GM12878 (cell line): Measurements from ENCODE around the gene STARD8. TPM values are rescaled to one million over a fixed set of nuclear protein-coding genes. Genes with fewer than 3 reads are reported as not detected.

Experiments used
- ATAC-seq: fragments of 200-7000 bp; cut with Tn5 transposase; 3 replicates; pipeline ENCODE4 v1.9.1; 2020; ENCODE audit warnings: mild to moderate bottlenecking, moderate library complexity
- BruUV-seq: library from RNA; stranded (reverse); fragments of 400-500 nt; replicated peaks from 2 replicates; lab custom pipeline; 2021; lab: Mats Ljungman, UMichigan
- CTCF ChIA-PET: fragments of 300-600 bp; sonication (Branson Sonifier 250); formaldehyde crosslinking; extraction: SDS; loops from one replicate; lab custom pipeline; 2021; ENCODE audit warnings: inconsistent platforms; lab: Yijun Ruan, JAX
- POLR2A ChIA-PET: fragments of 350-600 bp; formaldehyde crosslinking; extraction: SDS; loops from one replicate; lab custom pipeline; 2021; ENCODE audit warnings: inconsistent platforms; lab: Charles Lee
- RAD21 ChIA-PET: fragments of 300-600 bp; sonication (Branson Sonifier 250); formaldehyde crosslinking; loops from one replicate; lab custom pipeline; 2023; ENCODE audit warnings: antibody characterized with exemption; ENCODE audit not compliant: unreplicated experiment; lab: Charles Lee
- SMC1A ChIA-PET: fragments of 300-600 bp; sonication (Branson Sonifier 250); formaldehyde crosslinking; loops from one replicate; lab custom pipeline; 2023; ENCODE audit not compliant: unreplicated experiment, uncharacterized antibody; lab: Charles Lee
- DNase-seq: peaks from one replicate; pipeline ENCODE4 v3.0.0-alpha.2; 2011; ENCODE audit warnings: low read depth, low spot score
- FAIRE-seq: peaks from 3 replicates; lab custom pipeline; 2011; peaks lifted over from hg19 to GRCh38; lab: Jason Lieb, UNC
- H2AFZ ChIP-seq: 2 replicates; pipeline ENCODE4 v1.6.0; 2011; ENCODE audit warnings: low read depth, low read length, control low read depth; ENCODE audit not compliant: control insufficient read depth
- H3K27ac ChIP-seq: 2 replicates; pipeline ENCODE4 v1.5.1; 2011; ENCODE audit warnings: control low read depth; ENCODE audit not compliant: control insufficient read depth, insufficient read depth
- H3K27me3 ChIP-seq, 2 experiments: replicated peaks in 1 of 2; 2 replicates each; pipeline versions ENCODE4 v1.6.0 to v1.6.1; 2011; ENCODE audit warnings: low read length in 1 of 2; ENCODE audit not compliant: control insufficient read depth in 2 of 2, insufficient read depth in 2 of 2
- H3K36me3 ChIP-seq, 2 experiments: 2 replicates each; pipeline ENCODE4 v1.5.1; 2011; ENCODE audit warnings: low read length in 1 of 2; ENCODE audit not compliant: control insufficient read depth in 2 of 2, insufficient read depth in 2 of 2
- H3K4me1 ChIP-seq: 2 replicates; pipeline ENCODE4 v1.6.1; 2011; ENCODE audit warnings: mild to moderate bottlenecking, low read length, moderate library complexity, mixed read lengths; ENCODE audit not compliant: control insufficient read depth, insufficient read depth
- H3K4me2 ChIP-seq: 2 replicates; pipeline ENCODE4 v1.6.0; 2011; ENCODE audit warnings: control low read depth; ENCODE audit not compliant: control insufficient read depth, insufficient read depth
- H3K4me3 ChIP-seq: fragments of 200-600 bp; sonication (generic); 2 replicates; pipeline ENCODE4 v1.5.1; 2016
- H3K79me2 ChIP-seq: 2 replicates; pipeline ENCODE4 v1.6.0; 2011; ENCODE audit warnings: low read length; ENCODE audit not compliant: control insufficient read depth, insufficient read depth
- H3K9ac ChIP-seq: 2 replicates; pipeline ENCODE4 v1.8.0; 2011; ENCODE audit warnings: low read length, control low read depth, mixed read lengths; ENCODE audit not compliant: control insufficient read depth, insufficient read depth
- H3K9me3 ChIP-seq: replicated peaks from 3 replicates; pipeline ENCODE4 v1.5.1; 2011; ENCODE audit warnings: mild to moderate bottlenecking, low read length; ENCODE audit not compliant: control insufficient read depth, insufficient read depth
- H4K20me1 ChIP-seq: 2 replicates; pipeline ENCODE4 v1.6.0; 2011; ENCODE audit not compliant: control insufficient read depth, insufficient read depth
- CHD2 ChIP-seq: IDR thresholded peaks from 2 replicates; pipeline ENCODE4 v1.6.1; 2011; ENCODE audit warnings: low read depth, low read length, improper control_type of control experiment, borderline replicate concordance
- ETV6 ChIP-seq, 2 experiments: fragments of 450-650 bp in 1 of 2; IDR thresholded peaks in 1 of 2; conservative IDR thresholded peaks in 1 of 2; 2 replicates each; pipeline ENCODE4 v1.6.1; 2014; ENCODE audit warnings: antibody characterized with exemption in 1 of 2, borderline replicate concordance in 1 of 2, low read depth in 1 of 2, mild to moderate bottlenecking in 1 of 2, moderate library complexity in 1 of 2
- EZH2 ChIP-seq: IDR thresholded peaks from 2 replicates; pipeline ENCODE4 v1.6.1; 2012; ENCODE audit warnings: low read depth, mild to moderate bottlenecking, control low read depth, inconsistent platforms, low read length, borderline replicate concordance; ENCODE audit not compliant: control insufficient read depth
- GABPA ChIP-seq: IDR thresholded peaks from 2 replicates; pipeline ENCODE4 v1.6.1; 2014; ENCODE audit warnings: antibody characterized with exemption, low read depth, mild to moderate bottlenecking, inconsistent platforms
- GATAD2B ChIP-seq: fragments of 450-650 bp; conservative IDR thresholded peaks from 2 replicates; pipeline ENCODE4 v1.6.1; 2017; ENCODE audit warnings: low read depth, mild to moderate bottlenecking, moderate library complexity
- JUNB ChIP-seq: IDR thresholded peaks from 2 replicates; pipeline ENCODE4 v1.6.1; 2016; ENCODE audit warnings: antibody characterized with exemption, mild to moderate bottlenecking
- POLR2A ChIP-seq: IDR thresholded peaks from 2 replicates; pipeline ENCODE4 v1.6.1; 2011; ENCODE audit warnings: low read depth, mild to moderate bottlenecking, low read length
- ZSCAN29 ChIP-seq: fragments of 450-650 bp; IDR thresholded peaks from 2 replicates; pipeline ENCODE4 v1.6.1; 2017; ENCODE audit warnings: mild to moderate bottlenecking, moderate library complexity
- WGBS: methylation state at CpG from one replicate; pipeline ENCODE4 v1.1.6; 2016; ENCODE audit warnings: low lambda C conversion rate; ENCODE audit not compliant: insufficient replicate concordance, insufficient coverage; ENCODE audit errors: missing lambda C conversion rate; 5-methylcytosine and 5-hydroxymethylcytosine counted together
- in situ Hi-C: fragments of 300-500 bp; cut with MboI; formaldehyde crosslinking; loops from 9 replicates; pipeline ENCODE4 v1.14.3; 2018; ENCODE audit warnings: mixed read lengths
- intact Hi-C: fragments of 100-400 bp; cut with micrococcal nuclease; formaldehyde crosslinking; loops from one replicate; pipeline ENCODE4 v1.14.2; 2022; ENCODE audit not compliant: unreplicated experiment
- polyA plus RNA-seq, 11 experiments: library from polyadenylated mRNA; depleted of rRNA in 4 of 11; unstranded in 6 of 11; stranded (reverse) in 5 of 11; fragments of >200 nt; fragmentation: Nextera tagmentation in 4 of 11; fragmentation: Illumina TruSeq in 1 of 11; extraction: Ambion mirVana in 4 of 11; extraction: Trizol in 1 of 11; gene quantifications; 1 replicate in 1 of 11; 2 replicates in 10 of 11; pipeline versions ENCODE4 v1.2.1 to v1.2.3, GENCODE V29; 2011 to 2016; ENCODE audit warnings: inconsistent platforms in 2 of 11, missing spikeins in 2 of 11, low read depth in 1 of 11
- total RNA-seq, 4 experiments: library from RNA; depleted of rRNA in 3 of 4; stranded (reverse); fragments of >200 nt in 3 of 4; fragmentation: Illumina TruSeq in 1 of 4; extraction: Trizol in 1 of 4; gene quantifications; 2 replicates each; pipeline versions ENCODE4 v1.2.1 to v1.2.3, GENCODE V29; 2013 to 2021

STARD8 gene
- total and polyA plus RNA-seq, 10 of the 15 experiments (the other 5 are each of a cell fraction or from before 2014, with no cell fraction given): 0.03 to 0.14 (median 0.07) TPM; not detected in 6

- no peak for DNase-seq
- Histone ChIP-seq H3K4me2 (no peak overlapping the region), H3K9ac (no peak overlapping the region), H3K9me3 (no peaks in the 10 kb centered on the region), H3K4me1 (no peaks in the 10 kb centered on the region), H3K79me2 (no peaks in the 10 kb centered on the region), H3K4me3 (no peak overlapping the region), H3K36me3 (no peaks in the 10 kb centered on the region), H2AFZ (no peak overlapping the region), H4K20me1 (no peaks in the 10 kb centered on the region), H3K27ac (no peak overlapping the region), H3K27me3 (no peaks in the 10 kb centered on the region)
- ChIA-PET SMC1A (interaction anchor here (1.3 kb wide), 1 partner anchor 18 kb away, joined by 3 read pairs; no protein-coding TSS in a partner anchor), POLR2A (no interaction called here), CTCF (no interaction called here), RAD21 (interaction anchor here (0.5 kb wide), 1 partner anchor 20 kb away, joined by 3 read pairs; no protein-coding TSS in a partner anchor)
- no peak for ATAC-seq
- no TSS peak for BruUV-seq
- intact Hi-C loops: no loop called here
- in situ Hi-C loops: no loop called here
- TF ChIP-seq ETV6 (conservative IDR thresholded peaks at IDR 0.05 in 1 of 2, IDR thresholded peaks at IDR 0.05 in 1 of 2; ENCODE audit: borderline replicate concordance in 1 of 2, low read depth in 1 of 2) (no peak), GATAD2B (no peak), CHD2 (no peak), ZSCAN29 (no peak), POLR2A (no peak), GABPA (no peak)
- no peak for FAIRE-seq
- 0% methylated on average over 2 of the region's 2 CpGs for WGBS
Observed at GRCh38 chrX:68753218-68753617, 105.8 kb downstream of the STARD8 start.

- ChIA-PET CTCF (interaction anchor here (0.8 kb wide), 1 partner anchor 20 kb away, joined by 3 read pairs; no protein-coding TSS in a partner anchor), RAD21 (no interaction called here), SMC1A (no interaction called here), POLR2A (no interaction called here)
- Histone ChIP-seq H3K4me1 (no peaks in the 10 kb centered on the region), H4K20me1 (no peaks in the 10 kb centered on the region), H3K9me3 (no peaks in the 10 kb centered on the region), H3K4me2 (no peak overlapping the region), H3K79me2 (no peaks in the 10 kb centered on the region), H3K4me3 (no peak overlapping the region), H2AFZ (no peak overlapping the region), H3K27ac (no peak overlapping the region), H3K36me3 (no peaks in the 10 kb centered on the region), H3K9ac (no peak overlapping the region), H3K27me3 (no peaks in the 10 kb centered on the region; a peak in 1 of 4 replicates)
- WGBS: 5% methylated on average over 7 of the region's 7 CpGs
- FAIRE-seq (no peak), DNase-seq (no peak), ATAC-seq (no peak; the same call in 2 of the 3 replicates)
- no peak for TF ChIP-seq EZH2
- 0 out of 2 replicates have a peak, but pooled peaks have one; percentile 11 for TF ChIP-seq JUNB
- no TSS peak for BruUV-seq
- in situ Hi-C loops (no loop called here), intact Hi-C loops (no loop called here)
Observed at GRCh38 chrX:68754406-68754805, 106.9 kb downstream of the STARD8 start.
